GM12864 (cell line): Measurements from ENCODE around the gene TBC1D8B.

Experiments used
- DNase-seq: peaks from one replicate; pipeline ENCODE4 v3.0.0-alpha.2; 2011; ENCODE audit warnings: low read depth
- H3K4me3 ChIP-seq: 2 replicates; pipeline ENCODE4 v1.5.1; 2011; ENCODE audit warnings: mild to moderate bottlenecking, low read depth, low read length, control low read depth
- CTCF ChIP-seq: IDR thresholded peaks from 2 replicates; pipeline ENCODE4 v1.5.1; 2011; ENCODE audit warnings: low read depth, mild to moderate bottlenecking, moderate library complexity, low read length, control low read depth, inconsistent platforms; ENCODE audit errors: missing control alignments

The TBC1D8B gene

DNA sequence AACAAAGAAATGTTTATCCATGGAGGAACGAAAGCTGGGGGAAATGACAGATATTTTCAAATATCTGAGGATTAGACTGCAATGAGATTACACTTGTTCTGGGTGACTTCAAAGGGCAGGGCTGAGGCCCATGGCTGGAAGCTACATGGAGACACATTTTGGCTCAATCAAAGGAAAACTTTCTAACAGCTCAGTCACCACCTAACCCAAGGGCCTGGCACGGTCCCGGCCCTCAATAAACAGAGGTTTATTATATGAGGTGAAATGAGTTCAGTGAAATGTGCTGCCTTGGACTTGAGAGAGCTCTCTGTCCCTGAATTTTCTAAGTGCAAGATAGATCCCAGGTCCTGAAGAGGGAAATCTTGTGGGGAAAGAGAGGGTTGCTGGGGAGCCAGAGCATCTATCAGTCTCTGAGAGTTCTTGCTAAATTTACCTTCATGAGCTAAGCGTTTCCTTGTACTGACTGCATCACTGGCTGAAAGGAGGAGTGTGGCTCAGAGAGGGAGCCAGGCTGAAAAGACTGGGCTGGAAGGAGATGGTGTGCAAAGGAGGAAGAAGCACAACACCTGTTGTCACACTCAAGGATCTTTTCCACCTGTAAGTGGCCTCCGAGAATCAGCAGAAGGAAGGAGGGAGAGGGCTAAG is 102.7 kb downstream of the TBC1D8B start:
- H3K4me3 ChIP-seq: no peak overlapping the region
- no peak for DNase-seq
- TF ChIP-seq CTCF: no peak

DNA sequence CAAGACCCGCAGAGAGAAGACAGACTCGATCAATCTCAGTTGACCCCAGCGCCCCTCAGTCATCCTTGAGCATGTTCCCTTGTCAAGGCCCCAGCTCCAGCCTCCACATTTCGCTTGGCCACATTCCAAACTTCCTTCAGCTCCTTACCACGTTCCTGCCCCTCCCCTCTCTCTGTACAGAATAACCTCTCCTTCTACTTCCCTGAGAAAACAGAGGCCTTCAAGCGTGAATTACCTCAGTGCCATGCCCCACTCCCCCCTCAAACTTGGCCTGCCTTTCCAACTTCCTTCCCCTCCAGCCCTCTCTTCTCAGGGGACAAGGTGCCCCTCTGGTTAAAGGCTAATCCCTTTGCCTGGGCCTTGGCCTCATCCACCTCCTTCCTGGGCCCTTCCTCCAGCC is 103.9 kb downstream of the TBC1D8B start:
- no peak for DNase-seq
- no peak for TF ChIP-seq CTCF
- H3K4me3 ChIP-seq: no peak overlapping the region

DNA sequence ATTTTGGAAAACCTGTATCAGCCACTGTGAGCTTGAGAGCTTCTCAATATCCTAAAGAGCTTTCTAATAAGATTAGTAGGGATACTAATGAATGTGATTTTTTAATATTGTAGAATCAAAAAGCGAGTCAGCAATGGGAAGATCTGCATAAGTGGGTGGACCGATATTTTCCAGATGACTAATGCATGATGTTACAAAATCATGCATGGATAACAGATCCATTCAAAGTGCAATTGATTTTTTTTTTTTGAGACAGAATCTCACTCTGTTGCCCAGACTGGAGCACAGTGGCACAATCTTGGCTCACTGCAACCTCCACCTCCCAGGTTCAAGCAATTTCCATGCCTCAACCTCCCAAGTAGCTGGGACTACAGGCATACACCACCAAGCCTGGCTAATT is 110.4 kb downstream of the TBC1D8B start:
- no peak for DNase-seq
- H3K4me3 ChIP-seq: no peak overlapping the region
- TF ChIP-seq CTCF: no peak

- DNase-seq: no peak
- no peak for TF ChIP-seq CTCF
- H3K4me3 ChIP-seq: no peak overlapping the region
Measured at GRCh38 chrX:106917830-106918500, 115.5 kb downstream of the TBC1D8B start.

GRCh38 chrX:106919932-106920452 is 117.5 kb downstream of the TBC1D8B start, which contains the start of gene CLDN2:
Gene CLDN2 (plus strand): TSS chrX:106920402. CDS start chrX:106928229, 7,827 bp downstream.
- no peak for DNase-seq
- H3K4me3 ChIP-seq: no peak within 1 kb of the TSS
- no peak for TF ChIP-seq CTCF

DNA sequence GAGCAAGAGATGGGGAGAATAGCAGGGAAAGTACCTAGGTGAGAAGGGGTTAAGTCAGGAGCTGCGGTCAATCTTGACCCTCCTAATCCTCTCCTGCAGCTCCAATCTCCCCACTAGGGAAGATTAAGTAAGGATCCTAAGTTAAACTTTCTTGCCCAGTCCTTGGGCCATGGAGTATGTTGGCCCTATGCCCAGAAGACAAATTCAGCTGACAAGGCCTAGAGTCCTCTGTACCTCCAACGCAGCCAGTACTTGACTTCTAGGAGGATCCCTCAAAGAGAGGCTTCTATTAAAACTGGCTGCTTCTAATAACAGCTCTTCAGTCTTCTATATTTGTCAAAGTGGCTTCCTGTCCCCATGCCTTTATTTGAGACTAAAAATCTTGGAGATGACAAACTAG is 119.2 kb downstream of the TBC1D8B start:
- DNase-seq: no peak
- TF ChIP-seq CTCF: no peak
- no peak overlapping the region for H3K4me3 ChIP-seq
